Middle frontal gyrus (tissue), 1 donor: ENCODE measurements around the gene CDK6.

Source experiments
- DNase-seq: peaks from one replicate; pipeline ENCODE4 v3.0.0-alpha.2; 2015; ENCODE audit warnings: low spot score; ENCODE audit errors: extremely low spot score

The CDK6 gene

GRCh38 chr7:92847305-92847704 is 10.9 kb upstream of the CDK6 start:
- no peak for DNase-seq

GRCh38 chr7:92845736-92846135 is 9.4 kb upstream of the CDK6 start:
- no peak for DNase-seq

- DNase-seq, result no peak
These were observed 7.4 kb upstream of the CDK6 start for GRCh38 chr7:92843781-92844180.

GRCh38 chr7:92843034-92843760 is 6.8 kb upstream of the CDK6 start:
- DNase-seq, result no peak

- no peak for DNase-seq
These were observed 4.8 kb upstream of the CDK6 start for GRCh38 chr7:92841192-92841591.

- no peak for DNase-seq
These were observed 3.9 kb upstream of the CDK6 start for GRCh38 chr7:92840316-92840715.

- DNase-seq, result no peak
These were observed 3.5 kb upstream of the CDK6 start for GRCh38 chr7:92839901-92840300.

GRCh38 chr7:92838934-92839333 is 2.6 kb upstream of the CDK6 start:
- no peak for DNase-seq

GRCh38 chr7:92837000-92837749 is 802 bp upstream of the CDK6 start:
- no peak for DNase-seq

GRCh38 chr7:92835851-92836488 is 403 bp downstream of the CDK6 start:
- DNase-seq, result no peak

GRCh38 chr7:92835261-92835850 is 1.0 kb downstream of the CDK6 start:
- DNase-seq, result no peak

GRCh38 chr7:92834507-92835260 is 1.7 kb downstream of the CDK6 start:
- DNase-seq, result no peak

- DNase-seq, result no peak
These were observed 2.4 kb downstream of the CDK6 start for GRCh38 chr7:92833766-92834506.

GRCh38 chr7:92833024-92833765 is 3.2 kb downstream of the CDK6 start:
- peak; percentile 66 for DNase-seq

GRCh38 chr7:92832534-92833023 is 3.8 kb downstream of the CDK6 start:
- DNase-seq, result no peak

GRCh38 chr7:92831716-92832533 is 4.4 kb downstream of the CDK6 start:
- no peak for DNase-seq

GRCh38 chr7:92830532-92831110 is 5.8 kb downstream of the CDK6 start:
- no peak for DNase-seq

- DNase-seq, result no peak
These were observed 6.3 kb downstream of the CDK6 start for GRCh38 chr7:92830027-92830426.
